Lower leg skin (tissue), 3 donors: ENCODE data around the gene CHST8.

Experiments
- POLR2A ChIP-seq, 2 donors: fragments of 450-650 bp; IDR thresholded peaks; one replicate each; pipeline ENCODE4 v1.6.1; 2016 to 2017; ENCODE audit warnings: antibody characterized with exemption in 2 of 2, mild to moderate bottlenecking in 1 of 2, moderate library complexity in 1 of 2
- TF ChIP-seq, protein P1 (sequence below), 3 donors: fragments of 450-650 bp; IDR thresholded peaks; one replicate each; pipeline ENCODE4 v1.5.1; 2016; ENCODE audit warnings: antibody characterized with exemption in 3 of 3, mild to moderate bottlenecking in 3 of 3, moderate library complexity in 2 of 3

- TF ChIP-seq POLR2A (IDR thresholded peaks at IDR 0.05): no peak
- TF ChIP-seq, protein P1, sequence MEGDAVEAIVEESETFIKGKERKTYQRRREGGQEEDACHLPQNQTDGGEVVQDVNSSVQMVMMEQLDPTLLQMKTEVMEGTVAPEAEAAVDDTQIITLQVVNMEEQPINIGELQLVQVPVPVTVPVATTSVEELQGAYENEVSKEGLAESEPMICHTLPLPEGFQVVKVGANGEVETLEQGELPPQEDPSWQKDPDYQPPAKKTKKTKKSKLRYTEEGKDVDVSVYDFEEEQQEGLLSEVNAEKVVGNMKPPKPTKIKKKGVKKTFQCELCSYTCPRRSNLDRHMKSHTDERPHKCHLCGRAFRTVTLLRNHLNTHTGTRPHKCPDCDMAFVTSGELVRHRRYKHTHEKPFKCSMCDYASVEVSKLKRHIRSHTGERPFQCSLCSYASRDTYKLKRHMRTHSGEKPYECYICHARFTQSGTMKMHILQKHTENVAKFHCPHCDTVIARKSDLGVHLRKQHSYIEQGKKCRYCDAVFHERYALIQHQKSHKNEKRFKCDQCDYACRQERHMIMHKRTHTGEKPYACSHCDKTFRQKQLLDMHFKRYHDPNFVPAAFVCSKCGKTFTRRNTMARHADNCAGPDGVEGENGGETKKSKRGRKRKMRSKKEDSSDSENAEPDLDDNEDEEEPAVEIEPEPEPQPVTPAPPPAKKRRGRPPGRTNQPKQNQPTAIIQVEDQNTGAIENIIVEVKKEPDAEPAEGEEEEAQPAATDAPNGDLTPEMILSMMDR (IDR thresholded peaks at IDR 0.05): no peak
Measured at GRCh38 chr19:33574824-33575223, 46.9 kb upstream of the CHST8 start.
